CD1c-positive myeloid dendritic cell (primary cell): ENCODE results near the gene C6orf89.

Experiments
- DNase-seq: peaks from one replicate; pipeline ENCODE4 v3.0.0-alpha.2; 2016; ENCODE audit errors: extremely low spot score

C6orf89 gene

GRCh38 chr6:36968266-36968977 lies 82.7 kb downstream of the C6orf89 start:
- no peak for DNase-seq

GRCh38 chr6:36969240-36969691 lies 83.5 kb downstream of the C6orf89 start:
- no peak for DNase-seq

GRCh38 chr6:36969988-36970891 lies 84.5 kb downstream of the C6orf89 start:
- DNase-seq = no peak

- no peak for DNase-seq
Measured at GRCh38 chr6:36970892-36971842, 85.4 kb downstream of the C6orf89 start.

GRCh38 chr6:36971921-36972673 lies 86.3 kb downstream of the C6orf89 start:
- no peak for DNase-seq

- DNase-seq = no peak
Measured at GRCh38 chr6:36973190-36973589, 87.4 kb downstream of the C6orf89 start.

GRCh38 chr6:36973647-36974046 lies 87.9 kb downstream of the C6orf89 start:
- DNase-seq = no peak

- no peak for DNase-seq
Measured at GRCh38 chr6:36975231-36976006, 89.7 kb downstream of the C6orf89 start.

GRCh38 chr6:36976007-36976264 lies 90.2 kb downstream of the C6orf89 start:
- DNase-seq = no peak

- no peak for DNase-seq
Measured at GRCh38 chr6:36976509-36976908, 90.8 kb downstream of the C6orf89 start.

GRCh38 chr6:36976931-36977330 lies 91.2 kb downstream of the C6orf89 start:
- no peak for DNase-seq

- DNase-seq = no peak
Measured at GRCh38 chr6:36977470-36977941, 91.8 kb downstream of the C6orf89 start.
